HTERT RPE-1 (cell line): ENCODE measurements around the gene CSMD2.

Experiments
- in situ Hi-C: fragments of 300-500 bp; cut with MboI; formaldehyde crosslinking; loops from 4 replicates; pipeline ENCODE4 v1.14.3; 2020; ENCODE audit warnings: low sequenced_read_pairs

Gene CSMD2

GRCh38 chr1:33468967-33469366, 696.1 kb downstream of the CSMD2 start:
- in situ Hi-C loops: no loop called here

- in situ Hi-C loops: no loop called here
Observed at GRCh38 chr1:33468531-33468930, 696.5 kb downstream of the CSMD2 start.

- in situ Hi-C loops: no loop called here
Observed at GRCh38 chr1:33468011-33468410, 697.0 kb downstream of the CSMD2 start.

GRCh38 chr1:33466159-33466558, 698.9 kb downstream of the CSMD2 start:
- in situ Hi-C loops: no loop called here

GRCh38 chr1:33465316-33465715, 699.7 kb downstream of the CSMD2 start:
- in situ Hi-C loops: no loop called here

GRCh38 chr1:33464552-33464951, 700.5 kb downstream of the CSMD2 start:
- in situ Hi-C loops: no loop called here
